ENCODE measurements around the gene CACNA1H. TPM values are rescaled to one million over a fixed set of nuclear protein-coding genes. Genes with fewer than 3 reads are reported as not detected.
"Not testable (repeated sequence)": the region's sequence is repeated elsewhere in the genome, so short reads cannot be mapped to it uniquely, and the experiment has no call there.

CACNA1H gene
- total and polyA plus RNA-seq, 3 experiments from 2014 or later = 0.31 to 0.42 (median 0.40) TPM

DNA sequence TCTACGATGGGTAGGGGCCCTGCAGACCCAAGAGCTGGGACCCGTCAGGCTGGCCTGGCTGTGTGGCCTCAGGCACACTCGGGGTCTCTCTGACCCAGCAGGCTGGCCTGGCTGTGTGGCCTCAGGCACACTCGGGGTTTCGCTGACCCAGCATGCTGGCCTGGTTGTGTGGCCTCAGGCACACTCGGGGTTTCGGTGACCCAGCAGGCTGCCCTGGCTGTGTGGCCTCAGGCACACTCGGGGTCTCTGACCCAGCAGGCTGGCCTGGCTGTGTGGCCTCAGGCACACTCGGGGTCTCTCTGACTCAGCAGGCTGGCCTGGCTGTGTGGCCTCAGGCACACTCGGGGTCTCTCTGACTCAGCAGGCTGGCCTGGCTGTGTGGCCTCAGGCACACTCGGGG lies 37.9 kb downstream of the CACNA1H start:
- CTCF ChIA-PET; H3K9me3 Mint-ChIP-seq; H3K27me3 ChIP-seq (ENCODE audit: insufficient read depth, low read length, poor library complexity, severe bottlenecking); H3K27ac Mint-ChIP-seq; DNase-seq; H3K27me3 Mint-ChIP-seq; H3K4me1 ChIP-seq (ENCODE audit: insufficient read depth, low read length); H3K36me3 Mint-ChIP-seq; H3K36me3 ChIP-seq (ENCODE audit: insufficient read depth, low read length); POLR2A ChIA-PET; H3K4me3 ChIP-seq (ENCODE audit: low read length); H3K9me3 ChIP-seq (ENCODE audit: low read length); H3K4me1 Mint-ChIP-seq; H3K4me3 Mint-ChIP-seq; H3K27ac ChIP-seq (ENCODE audit: low read depth, low read length): not testable (repeated sequence)

DNA sequence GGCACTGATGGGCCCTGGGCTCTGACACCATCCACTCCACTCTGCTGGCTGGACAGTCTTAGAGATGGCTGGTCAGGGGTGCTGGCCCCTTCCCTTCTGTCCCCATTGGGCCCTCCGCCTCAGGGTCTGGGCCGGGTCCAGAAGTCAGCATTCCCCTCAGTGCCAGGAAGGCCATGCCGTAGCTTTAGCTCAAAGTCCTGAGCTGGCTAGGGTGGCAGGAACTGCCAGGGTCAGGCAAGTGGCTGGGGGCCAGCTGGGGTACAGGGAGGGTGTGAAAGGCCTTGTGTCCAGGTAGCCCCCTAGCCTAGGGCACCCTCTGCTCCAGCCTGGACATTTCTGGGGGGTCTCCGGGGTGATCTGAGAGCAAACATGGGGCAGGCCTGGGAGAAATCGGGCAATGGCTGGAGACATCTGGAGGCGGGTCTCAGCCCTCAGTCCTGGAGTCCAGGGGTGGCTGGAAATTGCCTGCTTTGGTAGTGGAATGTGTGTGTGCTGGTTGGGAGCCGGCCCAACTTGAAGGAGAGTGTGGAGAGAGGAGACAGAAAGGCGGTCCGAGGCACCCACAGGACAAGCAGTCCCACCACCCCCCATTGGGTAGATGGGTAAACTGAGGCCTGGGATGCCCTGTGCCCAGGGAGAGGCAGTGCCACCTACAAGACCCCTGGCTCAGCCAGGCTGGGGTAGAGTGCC lies 39.6 kb downstream of the CACNA1H start:
- Mint-ChIP-seq H3K4me1 (no peaks in the 10 kb centered on the region), H3K27ac (no peak overlapping the region), H3K4me3 (peak overlapping the region in 1 of 7 donors; percentile 59), H3K36me3 (no peaks in the 10 kb centered on the region), H3K9me3 (no peaks in the 10 kb centered on the region), H3K27me3 (peaks cover 5 to 6% of the 10 kb centered on the region in 2 donors)
- Histone ChIP-seq H3K9me3 (ENCODE audit: low read length) (no peaks in the 10 kb centered on the region), H3K27ac (ENCODE audit: low read depth, low read length) (no peak overlapping the region), H3K36me3 (ENCODE audit: insufficient read depth, low read length) (no peaks in the 10 kb centered on the region), H3K27me3 (ENCODE audit: insufficient read depth, low read length, poor library complexity, severe bottlenecking) (no peaks in the 10 kb centered on the region), H3K4me3 (ENCODE audit: low read length) (no peak overlapping the region), H3K4me1 (ENCODE audit: insufficient read depth, low read length) (no peaks in the 10 kb centered on the region)
- CTCF ChIA-PET = no interaction called here
- DNase-seq = no peak
- POLR2A ChIA-PET = no interaction called here

DNA sequence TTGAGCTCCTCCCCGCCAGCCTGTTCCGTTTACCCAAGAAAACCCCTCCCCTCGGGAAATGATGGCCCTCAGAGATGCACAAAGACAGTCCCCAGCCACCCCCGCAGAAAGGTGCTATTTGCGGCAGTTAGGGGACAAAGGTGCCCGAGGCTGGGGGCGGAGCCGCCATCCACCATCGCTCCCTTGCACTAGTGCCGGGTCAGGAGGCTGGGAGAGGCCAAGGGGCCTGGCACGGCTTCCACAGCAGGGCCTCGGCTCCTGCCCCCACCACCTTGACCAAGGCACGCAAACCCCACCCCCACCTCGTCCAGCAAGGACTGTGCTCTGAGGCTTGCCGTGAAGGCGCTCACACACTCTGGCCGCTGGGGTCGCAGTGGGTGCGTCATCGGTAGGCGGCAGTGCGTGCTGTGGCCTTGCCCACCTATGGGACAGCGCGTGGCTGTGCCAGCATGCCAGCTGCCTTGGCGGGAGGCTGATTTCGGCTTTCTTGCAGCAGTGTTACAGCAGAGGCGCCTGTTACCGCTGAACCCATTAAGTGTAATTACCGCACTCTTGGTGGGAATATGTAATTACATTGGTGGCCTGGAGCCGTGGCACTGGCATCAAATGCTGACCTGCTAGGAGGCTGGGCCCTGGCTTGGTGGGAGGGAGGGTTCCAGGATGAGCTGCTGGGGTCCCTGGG lies 40.4 kb downstream of the CACNA1H start:
- Histone ChIP-seq H3K4me1 (ENCODE audit: insufficient read depth, low read length) (no peaks in the 10 kb centered on the region), H3K36me3 (ENCODE audit: insufficient read depth, low read length) (no peaks in the 10 kb centered on the region), H3K27me3 (ENCODE audit: insufficient read depth, low read length, poor library complexity, severe bottlenecking) (no peaks in the 10 kb centered on the region), H3K27ac (ENCODE audit: low read depth, low read length) (no peak overlapping the region), H3K9me3 (ENCODE audit: low read length) (no peaks in the 10 kb centered on the region), H3K4me3 (ENCODE audit: low read length) (no peak overlapping the region)
- H3K4me1 Mint-ChIP-seq = no peaks in the 10 kb centered on the region
- H3K9me3 Mint-ChIP-seq = no peaks in the 10 kb centered on the region
- H3K36me3 Mint-ChIP-seq = no peaks in the 10 kb centered on the region
- no peak overlapping the region for H3K27ac Mint-ChIP-seq
- H3K27me3 Mint-ChIP-seq = peaks cover 4 to 5% of the 10 kb centered on the region in 2 donors
- ChIA-PET CTCF (no interaction called here), POLR2A (no interaction called here)
- DNase-seq = no peak
- H3K4me3 Mint-ChIP-seq = no peak overlapping the region

DNA sequence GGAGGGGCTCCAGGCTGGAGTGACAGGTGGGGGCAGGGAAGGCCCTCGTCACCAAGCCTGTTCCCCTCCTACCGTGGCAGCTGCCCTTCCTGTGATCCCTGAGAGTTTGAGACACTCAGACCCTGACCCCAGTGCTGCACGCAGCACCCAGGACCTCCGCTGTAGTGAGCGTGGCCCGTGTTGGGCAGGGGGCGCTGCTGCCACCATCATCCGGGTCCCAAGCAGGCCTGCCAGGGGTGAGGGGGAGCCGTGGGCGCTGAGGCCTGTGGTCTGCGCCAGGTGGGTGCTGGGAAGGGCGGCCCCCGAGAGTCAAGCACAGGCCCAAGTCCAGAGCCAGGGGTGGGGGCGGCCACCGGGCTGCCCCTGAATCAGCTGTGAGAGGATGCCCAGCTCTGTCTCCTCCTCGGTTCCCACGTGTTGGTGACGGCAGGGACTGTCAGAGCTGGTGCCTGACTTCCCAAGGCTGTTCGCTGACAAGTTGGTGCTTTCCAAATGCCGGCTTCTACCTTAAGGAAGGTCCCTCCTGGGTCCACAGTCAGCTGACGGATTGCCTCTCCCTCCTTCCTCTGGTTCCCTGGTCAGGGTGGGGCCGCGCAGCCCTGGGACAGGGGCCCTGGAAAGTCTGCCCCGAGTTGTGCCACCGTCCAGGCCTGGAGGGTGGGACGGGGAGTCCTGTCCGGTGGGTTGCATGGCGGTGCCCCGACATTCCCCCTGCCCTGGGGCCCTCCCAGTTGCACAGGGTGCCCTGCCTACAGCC lies 41.1 kb downstream of the CACNA1H start:
- CTCF ChIA-PET = no interaction called here

DNA sequence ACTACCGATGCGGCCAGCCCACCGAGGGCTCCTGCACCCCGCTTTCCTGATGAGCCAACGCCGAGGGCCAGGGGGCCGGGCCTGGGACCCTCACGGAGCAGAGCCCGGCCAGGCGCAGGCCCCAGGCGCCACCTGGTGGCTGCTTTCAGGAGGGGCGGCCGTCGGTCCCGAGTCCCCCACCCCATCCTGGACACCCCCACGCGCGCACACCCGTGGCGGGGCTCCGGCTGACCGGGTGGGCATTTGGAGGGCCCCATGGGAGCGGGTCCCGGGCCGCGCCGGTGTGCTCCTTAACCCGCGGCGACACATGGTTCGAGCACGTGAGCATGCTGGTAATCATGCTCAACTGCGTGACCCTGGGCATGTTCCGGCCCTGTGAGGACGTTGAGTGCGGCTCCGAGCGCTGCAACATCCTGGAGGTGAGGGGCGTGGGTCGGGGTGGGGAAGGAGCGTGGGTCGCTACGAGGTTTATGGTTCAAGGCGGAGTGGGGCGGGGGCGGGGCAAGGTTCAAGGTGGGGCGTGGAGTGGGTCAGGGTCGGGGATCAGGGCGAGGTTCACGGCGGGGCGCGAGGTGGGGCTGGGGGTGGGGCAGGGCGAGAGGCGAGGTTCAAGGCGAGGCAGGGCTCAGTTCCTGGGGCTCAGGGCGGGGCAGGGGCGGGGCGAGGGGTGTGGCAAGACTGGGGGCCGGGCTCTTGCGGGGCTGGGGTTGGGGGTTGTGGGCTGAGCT lies 41.9 kb downstream of the CACNA1H start:
- Histone ChIP-seq H3K9me3 (ENCODE audit: low read length) (no peaks in the 10 kb centered on the region), H3K27ac (ENCODE audit: low read depth, low read length) (no peak overlapping the region), H3K4me1 (ENCODE audit: insufficient read depth, low read length) (no peaks in the 10 kb centered on the region), H3K4me3 (ENCODE audit: low read length) (no peak overlapping the region), H3K36me3 (ENCODE audit: insufficient read depth, low read length) (no peaks in the 10 kb centered on the region), H3K27me3 (ENCODE audit: insufficient read depth, low read length, poor library complexity, severe bottlenecking) (no peaks in the 10 kb centered on the region)
- Mint-ChIP-seq H3K36me3 (no peaks in the 10 kb centered on the region), H3K27me3 (peaks cover 4 to 5% of the 10 kb centered on the region in 2 donors), H3K27ac (no peak overlapping the region), H3K4me3 (no peak overlapping the region), H3K4me1 (peaks cover 0 to 2% (median 0%) of the 10 kb centered on the region in 3 donors), H3K9me3 (no peaks in the 10 kb centered on the region)
- POLR2A ChIA-PET = no interaction called here
- CTCF ChIA-PET = no interaction called here
- DNase-seq = peak in 1 of 5 donors; percentile 19

More for the DNA sequence above, 41.1 kb downstream of the CACNA1H start:
- Mint-ChIP-seq H3K9me3 (no peaks in the 10 kb centered on the region), H3K4me1 (no peaks in the 10 kb centered on the region), H3K27me3 (peaks cover 4 to 5% of the 10 kb centered on the region in 2 donors), H3K27ac (no peak overlapping the region), H3K36me3 (no peaks in the 10 kb centered on the region), H3K4me3 (no peak overlapping the region)
- no peaks in the 10 kb centered on the region for H3K27me3 ChIP-seq (ENCODE audit: insufficient read depth, low read length, poor library complexity, severe bottlenecking)
- no peak for DNase-seq
- POLR2A ChIA-PET = no interaction called here
- H3K9me3 ChIP-seq (ENCODE audit: low read length) = no peaks in the 10 kb centered on the region
- H3K27ac ChIP-seq (ENCODE audit: low read depth, low read length) = no peak overlapping the region
- no peaks in the 10 kb centered on the region for H3K36me3 ChIP-seq (ENCODE audit: insufficient read depth, low read length)
- no peak overlapping the region for H3K4me3 ChIP-seq (ENCODE audit: low read length)
- no peaks in the 10 kb centered on the region for H3K4me1 ChIP-seq (ENCODE audit: insufficient read depth, low read length)

DNA sequence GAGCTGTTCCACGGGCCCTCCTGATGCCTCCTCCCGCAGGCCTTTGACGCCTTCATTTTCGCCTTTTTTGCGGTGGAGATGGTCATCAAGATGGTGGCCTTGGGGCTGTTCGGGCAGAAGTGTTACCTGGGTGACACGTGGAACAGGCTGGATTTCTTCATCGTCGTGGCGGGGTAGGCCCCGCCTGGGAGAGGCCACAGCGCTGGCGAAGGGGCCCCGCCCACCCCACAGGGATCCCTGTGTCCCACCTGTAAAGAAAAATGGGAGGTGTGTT lies 42.4 kb downstream of the CACNA1H start:
- ChIA-PET CTCF (no interaction called here), POLR2A (no interaction called here)
- Mint-ChIP-seq H3K27me3 (peaks cover 4 to 7% of the 10 kb centered on the region in 2 donors), H3K27ac (no peak overlapping the region), H3K9me3 (no peaks in the 10 kb centered on the region), H3K4me3 (no peak overlapping the region), H3K4me1 (peaks cover 0 to 2% (median 0%) of the 10 kb centered on the region in 3 donors), H3K36me3 (no peaks in the 10 kb centered on the region)
- no peak overlapping the region for H3K4me3 ChIP-seq (ENCODE audit: low read length)
- H3K27me3 ChIP-seq (ENCODE audit: insufficient read depth, low read length, poor library complexity, severe bottlenecking) = no peaks in the 10 kb centered on the region
- no peaks in the 10 kb centered on the region for H3K36me3 ChIP-seq (ENCODE audit: insufficient read depth, low read length)
- no peaks in the 10 kb centered on the region for H3K9me3 ChIP-seq (ENCODE audit: low read length)
- DNase-seq = no peak
- no peaks in the 10 kb centered on the region for H3K4me1 ChIP-seq (ENCODE audit: insufficient read depth, low read length)
- H3K27ac ChIP-seq (ENCODE audit: low read depth, low read length) = no peak overlapping the region

DNA sequence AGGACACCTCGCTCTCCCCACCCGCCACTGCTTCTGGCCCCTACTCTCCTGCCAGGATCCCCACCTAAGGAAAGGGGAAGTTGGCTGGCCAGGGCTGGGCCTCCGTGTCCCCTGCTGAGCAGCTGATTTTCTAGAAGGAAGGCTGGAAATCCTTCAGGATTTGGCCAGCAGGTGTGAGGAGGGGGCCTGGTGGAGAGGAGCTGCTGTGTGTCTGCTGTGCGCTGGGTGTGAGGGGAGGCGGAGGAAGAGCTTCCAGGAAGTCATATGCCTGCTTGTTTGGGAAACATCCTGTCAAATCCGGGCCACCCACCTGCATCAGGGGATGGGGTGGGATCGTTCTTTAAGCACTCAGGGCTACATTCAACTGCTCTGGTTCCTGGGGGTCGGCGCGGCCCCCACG lies 43.6 kb downstream of the CACNA1H start:
- H3K4me3 ChIP-seq (ENCODE audit: low read length) = no peak overlapping the region
- Mint-ChIP-seq H3K4me3 (no peak overlapping the region), H3K36me3 (no peaks in the 10 kb centered on the region), H3K4me1 (peaks cover 0 to 2% (median 0%) of the 10 kb centered on the region in 3 donors), H3K9me3 (no peaks in the 10 kb centered on the region), H3K27me3 (peaks cover 4 to 7% of the 10 kb centered on the region in 2 donors), H3K27ac (no peak overlapping the region)
- CTCF ChIA-PET = no interaction called here
- H3K27ac ChIP-seq (ENCODE audit: low read depth, low read length) = no peak overlapping the region
- H3K27me3 ChIP-seq (ENCODE audit: insufficient read depth, low read length, poor library complexity, severe bottlenecking) = no peaks in the 10 kb centered on the region
- POLR2A ChIA-PET = no interaction called here
- no peaks in the 10 kb centered on the region for H3K4me1 ChIP-seq (ENCODE audit: insufficient read depth, low read length)
- no peaks in the 10 kb centered on the region for H3K36me3 ChIP-seq (ENCODE audit: insufficient read depth, low read length)
- no peak for DNase-seq
- no peaks in the 10 kb centered on the region for H3K9me3 ChIP-seq (ENCODE audit: low read length)

All from CD8-positive, alpha-beta memory T cell (primary cell).